Measurements from ENCODE around the gene FBRS.
"Not testable (repeated sequence)": the region's sequence is repeated elsewhere in the genome, so short reads cannot be mapped to it uniquely, and the experiment has no call there.

Gene FBRS

GRCh38 chr16:30637139-30637538, 21.1 kb upstream of the FBRS start:
- H3K18ac ChIP-seq (ENCODE audit: low read depth in 1 of 2, low read length in 2 of 2); H3K4me2 ChIP-seq (ENCODE audit: low read length, poor library complexity, severe bottlenecking); H3K23ac ChIP-seq (ENCODE audit: low read length in 2 of 2); H3K36me3 ChIP-seq (ENCODE audit: control insufficient read depth in 1 of 2, insufficient read depth in 2 of 2, low read depth in 1 of 2, low read length in 2 of 2); H3K9ac ChIP-seq (ENCODE audit: low read length); H3K4ac ChIP-seq (ENCODE audit: low read depth in 1 of 2, low read length in 2 of 2); H3K9me3 ChIP-seq (ENCODE audit: control insufficient read depth, low read length); H3K27ac ChIP-seq (ENCODE audit: low read length, poor library complexity, severe bottlenecking); H3K27me3 ChIP-seq (ENCODE audit: control insufficient read depth in 1 of 2, insufficient read depth in 1 of 2, low read length in 2 of 2); H4K8ac ChIP-seq (ENCODE audit: low read length); H2AK5ac ChIP-seq (ENCODE audit: low read length, severe bottlenecking); DNase-seq; H2BK15ac ChIP-seq (ENCODE audit: low read depth, poor library complexity, severe bottlenecking); H2BK5ac ChIP-seq (ENCODE audit: low read depth, low read length, poor library complexity, severe bottlenecking); H2AFZ ChIP-seq (ENCODE audit: low read depth, low read length); H2BK120ac ChIP-seq (ENCODE audit: low read depth, low read length); H3K14ac ChIP-seq (ENCODE audit: low read length in 2 of 2); H3K4me1 ChIP-seq (ENCODE audit: control insufficient read depth, insufficient read depth, low read depth, low read length); H3K79me1 ChIP-seq (replicated peaks; ENCODE audit: low read length, poor library complexity, severe bottlenecking); H4K91ac ChIP-seq (ENCODE audit: low read length); H3K4me3 ChIP-seq (ENCODE audit: insufficient read depth in 1 of 2, low read depth in 1 of 2, low read length in 2 of 2); H2BK12ac ChIP-seq (ENCODE audit: low read length in 2 of 2): not testable (repeated sequence)
- 95% methylated on average over 10 of the region's 10 CpGs for WGBS

- no peak overlapping the region for H3K14ac ChIP-seq (ENCODE audit: low read length in 2 of 2)
- no peaks in the 10 kb centered on the region for H3K36me3 ChIP-seq (ENCODE audit: control insufficient read depth in 1 of 2, insufficient read depth in 2 of 2, low read depth in 1 of 2, low read length in 2 of 2)
- H3K4ac ChIP-seq (ENCODE audit: low read depth in 1 of 2, low read length in 2 of 2) = no peak overlapping the region
- no peaks in the 10 kb centered on the region for H3K9me3 ChIP-seq (ENCODE audit: control insufficient read depth, low read length)
- no peak overlapping the region for H2AK5ac ChIP-seq (ENCODE audit: low read length, severe bottlenecking)
- H4K8ac ChIP-seq (ENCODE audit: low read length) = no peak overlapping the region
- DNase-seq = peak; percentile 74
- no peak overlapping the region for H3K9ac ChIP-seq (ENCODE audit: low read length)
- H2BK15ac ChIP-seq (ENCODE audit: low read depth, poor library complexity, severe bottlenecking) = no peak overlapping the region
- H4K91ac ChIP-seq (ENCODE audit: low read length) = no peak overlapping the region
- no peak overlapping the region for H3K23ac ChIP-seq (ENCODE audit: low read length in 2 of 2)
- no peaks in the 10 kb centered on the region for H3K27me3 ChIP-seq (ENCODE audit: control insufficient read depth in 1 of 2, insufficient read depth in 1 of 2, low read length in 2 of 2)
- no peak overlapping the region for H2BK5ac ChIP-seq (ENCODE audit: low read depth, low read length, poor library complexity, severe bottlenecking)
- no peak overlapping the region for H2BK120ac ChIP-seq (ENCODE audit: low read depth, low read length)
- H2AFZ ChIP-seq (ENCODE audit: low read depth, low read length) = no peak overlapping the region
- no peak overlapping the region for H3K4me2 ChIP-seq (ENCODE audit: low read length, poor library complexity, severe bottlenecking)
- no peak overlapping the region for H2BK12ac ChIP-seq (ENCODE audit: low read length in 2 of 2)
- no CpG with 5 or more reads among the region's 1 CpG for WGBS
- H3K4me1 ChIP-seq (ENCODE audit: control insufficient read depth, insufficient read depth, low read depth, low read length) = peaks cover 4% of the 10 kb centered on the region
- no peak overlapping the region for H3K4me3 ChIP-seq (ENCODE audit: insufficient read depth in 1 of 2, low read depth in 1 of 2, low read length in 2 of 2)
- peaks cover 6% of the 10 kb centered on the region for H3K79me1 ChIP-seq (replicated peaks; ENCODE audit: low read length, poor library complexity, severe bottlenecking)
- H3K18ac ChIP-seq (ENCODE audit: low read depth in 1 of 2, low read length in 2 of 2) = no peak overlapping the region
- no peak overlapping the region for H3K27ac ChIP-seq (ENCODE audit: low read length, poor library complexity, severe bottlenecking)
Measured at GRCh38 chr16:30637944-30638343, 20.3 kb upstream of the FBRS start.

- Histone ChIP-seq H2BK15ac (ENCODE audit: low read depth, poor library complexity, severe bottlenecking) (no peak overlapping the region), H2BK12ac (ENCODE audit: low read length in 2 of 2) (no peak overlapping the region)
- WGBS = 100% methylated on average over 1 of the region's 3 CpGs
Measured at GRCh38 chr16:30641378-30641982, 16.8 kb upstream of the FBRS start.

GRCh38 chr16:30644334-30644830, 13.8 kb upstream of the FBRS start:
- no peak overlapping the region for H3K18ac ChIP-seq (ENCODE audit: low read depth in 1 of 2, low read length in 2 of 2)
- H3K27me3 ChIP-seq (ENCODE audit: control insufficient read depth in 1 of 2, insufficient read depth in 1 of 2, low read length in 2 of 2) = no peaks in the 10 kb centered on the region
- no peak overlapping the region for H3K9ac ChIP-seq (ENCODE audit: low read length)
- no peak overlapping the region for H3K14ac ChIP-seq (ENCODE audit: low read length in 2 of 2)
- H3K4ac ChIP-seq (ENCODE audit: low read depth in 1 of 2, low read length in 2 of 2) = no peak overlapping the region
- peak overlapping the region in 1 of 2 experiments; percentile 73 for H3K23ac ChIP-seq (ENCODE audit: low read length in 2 of 2)
- no peak for DNase-seq
- H2BK5ac ChIP-seq (ENCODE audit: low read depth, low read length, poor library complexity, severe bottlenecking) = no peak overlapping the region
- H3K36me3 ChIP-seq (ENCODE audit: control insufficient read depth in 1 of 2, insufficient read depth in 2 of 2, low read depth in 1 of 2, low read length in 2 of 2) = no peaks in the 10 kb centered on the region
- H3K4me1 ChIP-seq (ENCODE audit: control insufficient read depth, insufficient read depth, low read depth, low read length) = peaks cover 1% of the 10 kb centered on the region
- no peak overlapping the region for H2AFZ ChIP-seq (ENCODE audit: low read depth, low read length)
- H3K79me1 ChIP-seq (replicated peaks; ENCODE audit: low read length, poor library complexity, severe bottlenecking) = no peaks in the 10 kb centered on the region
- H2BK120ac ChIP-seq (ENCODE audit: low read depth, low read length) = no peak overlapping the region
- no peak overlapping the region for H2AK5ac ChIP-seq (ENCODE audit: low read length, severe bottlenecking)
- no peak overlapping the region for H4K8ac ChIP-seq (ENCODE audit: low read length)
- H2BK15ac ChIP-seq (ENCODE audit: low read depth, poor library complexity, severe bottlenecking) = no peak overlapping the region
- no peak overlapping the region for H3K27ac ChIP-seq (ENCODE audit: low read length, poor library complexity, severe bottlenecking)
- 72% methylated on average over 4 of the region's 4 CpGs for WGBS
- H3K4me3 ChIP-seq (ENCODE audit: insufficient read depth in 1 of 2, low read depth in 1 of 2, low read length in 2 of 2) = no peak overlapping the region
- no peak overlapping the region for H3K4me2 ChIP-seq (ENCODE audit: low read length, poor library complexity, severe bottlenecking)
- no peaks in the 10 kb centered on the region for H3K9me3 ChIP-seq (ENCODE audit: control insufficient read depth, low read length)
- H2BK12ac ChIP-seq (ENCODE audit: low read length in 2 of 2) = no peak overlapping the region
- no peak overlapping the region for H4K91ac ChIP-seq (ENCODE audit: low read length)

More at GRCh38 chr16:30641378-30641982, 16.8 kb upstream of the FBRS start:
- H3K9me3 ChIP-seq (ENCODE audit: control insufficient read depth, low read length) = no peaks in the 10 kb centered on the region
- H3K23ac ChIP-seq (ENCODE audit: low read length in 2 of 2) = no peak overlapping the region
- no peak overlapping the region for H4K8ac ChIP-seq (ENCODE audit: low read length)
- no peaks in the 10 kb centered on the region for H3K27me3 ChIP-seq (ENCODE audit: control insufficient read depth in 1 of 2, insufficient read depth in 1 of 2, low read length in 2 of 2)
- no peak overlapping the region for H2AK5ac ChIP-seq (ENCODE audit: low read length, severe bottlenecking)
- H3K18ac ChIP-seq (ENCODE audit: low read depth in 1 of 2, low read length in 2 of 2) = no peak overlapping the region
- peaks cover 1% of the 10 kb centered on the region for H3K4me1 ChIP-seq (ENCODE audit: control insufficient read depth, insufficient read depth, low read depth, low read length)
- H3K4me2 ChIP-seq (ENCODE audit: low read length, poor library complexity, severe bottlenecking) = no peak overlapping the region
- no peaks in the 10 kb centered on the region for H3K79me1 ChIP-seq (replicated peaks; ENCODE audit: low read length, poor library complexity, severe bottlenecking)
- no peak overlapping the region for H2BK5ac ChIP-seq (ENCODE audit: low read depth, low read length, poor library complexity, severe bottlenecking)
- no peak overlapping the region for H2BK120ac ChIP-seq (ENCODE audit: low read depth, low read length)
- no peak overlapping the region for H3K9ac ChIP-seq (ENCODE audit: low read length)
- no peak overlapping the region for H3K4ac ChIP-seq (ENCODE audit: low read depth in 1 of 2, low read length in 2 of 2)
- H3K36me3 ChIP-seq (ENCODE audit: control insufficient read depth in 1 of 2, insufficient read depth in 2 of 2, low read depth in 1 of 2, low read length in 2 of 2) = no peaks in the 10 kb centered on the region
- no peak overlapping the region for H3K14ac ChIP-seq (ENCODE audit: low read length in 2 of 2)
- DNase-seq = no peak
- no peak overlapping the region for H3K27ac ChIP-seq (ENCODE audit: low read length, poor library complexity, severe bottlenecking)
- no peak overlapping the region for H3K4me3 ChIP-seq (ENCODE audit: insufficient read depth in 1 of 2, low read depth in 1 of 2, low read length in 2 of 2)
- no peak overlapping the region for H4K91ac ChIP-seq (ENCODE audit: low read length)
- no peak overlapping the region for H2AFZ ChIP-seq (ENCODE audit: low read depth, low read length)

Measured in mesenchymal stem cell (in vitro differentiated cells and primary cell).